ENCODE data around the gene MISP3.

The MISP3 gene

DNA sequence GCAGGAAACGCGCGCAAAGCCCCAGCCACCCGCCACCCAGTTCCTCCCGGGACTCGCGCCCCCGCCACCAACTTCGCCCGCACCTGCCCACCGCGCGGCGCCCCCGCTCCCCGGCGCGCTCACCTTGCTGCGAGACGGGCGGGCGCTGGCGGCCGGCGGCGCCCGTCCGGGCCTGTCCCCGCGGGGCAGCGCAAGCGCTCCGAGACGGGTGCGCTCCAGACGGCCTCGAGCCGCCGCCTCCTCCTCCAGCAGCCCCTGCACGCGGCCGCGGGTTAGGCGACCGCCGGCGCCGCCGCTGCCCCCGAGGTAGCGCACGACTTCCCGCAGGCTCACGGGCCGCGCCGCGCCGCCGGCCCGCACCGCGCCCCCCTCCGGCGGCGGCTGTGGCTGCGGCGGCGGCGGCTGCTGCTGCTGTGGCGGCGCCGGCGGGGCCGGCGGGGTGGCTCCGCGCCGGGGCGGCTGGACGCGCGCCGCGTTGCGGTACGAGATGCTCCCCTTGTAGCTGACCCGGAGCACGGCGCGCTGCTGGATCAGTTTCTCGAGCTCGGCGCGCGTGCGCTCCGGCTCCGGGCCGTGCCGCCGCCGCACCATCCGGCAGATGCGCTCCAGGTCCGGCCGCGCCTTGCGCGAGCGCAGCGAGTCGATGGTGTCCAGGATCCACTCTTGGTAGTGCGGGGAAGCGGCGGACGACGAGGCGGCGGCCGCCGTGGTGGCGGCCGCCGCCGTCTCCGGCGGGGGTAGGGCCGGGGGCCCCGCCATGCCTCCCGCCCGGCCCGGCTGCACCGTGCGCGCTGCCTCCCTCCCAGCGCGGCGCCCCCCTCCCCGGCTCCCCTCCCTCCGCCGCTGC is 17.3 kb downstream of the MISP3 start:
- Histone ChIP-seq H3K4me1 (ENCODE audit: control insufficient read depth in 2 of 2, insufficient read depth in 1 of 2, low read depth in 1 of 2, low read length in 2 of 2) (peaks cover 3 to 4% of the 10 kb centered on the region in 2 donors), H3K18ac (ENCODE audit: low read length) (peak overlapping the region; percentile 96), H4K8ac (ENCODE audit: low read depth, low read length) (no peak overlapping the region), H3K79me1 (ENCODE audit: low read depth, low read length) (peaks cover 4% of the 10 kb centered on the region), H3K23ac (ENCODE audit: low read depth, low read length, poor library complexity) (peak overlapping the region; percentile 75), H3K4ac (ENCODE audit: low read length) (no peak overlapping the region), H3K9ac (ENCODE audit: low read depth, low read length, poor library complexity) (peak overlapping the region; percentile 96), H3K27ac (replicated peaks; ENCODE audit: low read length) (peak overlapping the region; percentile 82), H2BK12ac (ENCODE audit: low read length) (no peak overlapping the region), H3K14ac (ENCODE audit: low read length) (peak overlapping the region; percentile 64), H2AK5ac (ENCODE audit: low read depth, low read length) (no peak overlapping the region), H2BK5ac (ENCODE audit: low read length) (no peak overlapping the region), H3K4me3 (ENCODE audit: low read length in 2 of 2) (peak overlapping the region; percentile 83 to 98), H3K36me3 (replicated peaks in 1 of 2; ENCODE audit: control insufficient read depth in 2 of 2, insufficient read depth in 2 of 2, low read length in 2 of 2) (peaks cover 14 to 37% of the 10 kb centered on the region in 2 donors), H2BK120ac (ENCODE audit: low read depth, low read length) (no peak overlapping the region), H2BK15ac (ENCODE audit: low read length) (peak overlapping the region; percentile 51), H3K27me3 (ENCODE audit: control insufficient read depth in 3 of 3, insufficient read depth in 3 of 3, low read depth in 1 of 3, low read length in 3 of 3) (peaks cover 0 to 4% (median 0%) of the 10 kb centered on the region in 3 experiments), H3K4me2 (ENCODE audit: insufficient read depth, low read length, poor library complexity, severe bottlenecking) (peak overlapping the region; percentile 61), H3K9me3 (replicated peaks in 1 of 2; ENCODE audit: control insufficient read depth in 2 of 2, insufficient read depth in 1 of 2, low read depth in 1 of 2, low read length in 2 of 2) (peaks cover 11% of the 10 kb centered on the region in 2 donors), H2AFZ (ENCODE audit: low read length) (peak overlapping the region; percentile 81), H4K91ac (ENCODE audit: low read depth, low read length, poor library complexity) (no peak overlapping the region)
- peak; percentile 61 for DNase-seq (ENCODE audit: low spot score)
- no CpG with 5 or more reads among the region's 142 CpGs for WGBS, 2 donors (ENCODE audit: extremely low coverage in 2 of 2, insufficient read length in 2 of 2, insufficient replicate concordance in 1 of 2)

DNA sequence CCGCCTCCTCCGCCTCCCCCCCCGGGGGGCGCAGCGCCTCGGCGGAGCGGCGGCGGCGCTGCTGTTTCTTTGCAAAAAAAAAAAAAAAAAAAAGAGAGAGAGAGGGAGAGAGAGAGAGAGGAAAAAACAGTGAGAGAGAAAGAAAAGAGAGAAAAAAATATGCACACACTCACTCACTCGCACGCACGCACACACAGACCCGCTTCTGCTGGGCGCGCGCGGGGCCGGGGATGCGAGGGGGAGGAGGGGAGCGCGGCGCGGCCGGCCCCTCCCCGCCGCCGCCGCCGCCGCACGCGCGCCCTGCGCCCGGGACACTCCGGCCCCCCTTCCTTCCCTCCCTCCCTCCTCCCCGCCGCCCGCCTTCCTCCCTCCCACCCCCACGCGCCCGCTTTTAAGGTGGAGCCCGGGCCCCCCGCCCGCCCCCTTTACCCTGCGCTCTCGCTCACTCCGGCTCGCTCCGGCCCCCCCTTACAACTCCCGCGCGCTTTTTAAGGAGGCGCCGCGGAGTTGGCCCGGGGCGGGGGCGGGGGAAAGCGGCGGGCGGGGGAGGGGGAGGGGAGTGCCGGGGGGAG is 18.0 kb downstream of the MISP3 start, which contains the start of gene SAMD1:
SAMD1 (minus strand) TSS at position 243 of the 572 bp plus-strand sequence.
- Histone ChIP-seq H2BK15ac (ENCODE audit: low read length) (peak within 1 kb of the TSS; percentile 97), H3K27ac (replicated peaks; ENCODE audit: low read length) (peak within 1 kb of the TSS; percentile 82)
- WGBS, 2 donors (ENCODE audit: extremely low coverage in 2 of 2, insufficient read length in 2 of 2, insufficient replicate concordance in 1 of 2): no CpG with 5 or more reads among the region's 65 CpGs

DNA sequence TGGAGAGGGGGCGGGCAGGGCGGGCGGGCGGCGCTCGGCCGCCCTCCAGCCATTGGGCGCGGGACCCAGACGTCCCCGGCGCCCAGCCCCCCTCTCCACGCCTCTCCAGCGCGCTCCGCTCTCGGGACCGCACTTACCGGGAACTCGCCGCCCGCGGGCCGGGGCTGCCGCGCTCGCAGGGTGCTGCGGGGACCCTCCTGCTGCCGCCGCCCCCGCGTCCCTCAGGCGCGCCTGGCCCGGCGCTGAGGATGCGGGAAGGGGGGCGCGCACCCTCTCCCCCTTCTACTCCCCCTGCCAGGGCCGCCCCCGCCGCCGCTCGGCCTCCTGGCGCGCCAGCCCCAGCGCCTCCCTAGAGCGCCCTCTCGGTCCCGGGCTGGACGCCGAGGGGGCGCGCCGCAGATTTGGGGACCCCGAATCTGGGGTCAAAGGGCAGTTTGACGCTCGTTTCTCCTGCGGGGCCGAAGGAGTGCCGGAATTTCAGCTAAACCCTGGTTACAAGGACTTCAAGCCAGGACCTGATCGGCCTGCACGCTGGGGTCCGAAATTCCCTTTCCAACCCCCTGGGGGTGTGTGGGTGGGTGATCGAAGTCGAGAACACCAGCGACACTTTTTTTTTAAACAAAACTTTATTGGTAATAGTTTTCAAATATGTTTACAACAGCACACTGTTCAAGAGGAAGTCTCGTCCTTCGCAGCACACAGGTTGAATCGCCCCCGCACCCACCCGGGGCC is 18.7 kb downstream of the MISP3 start:
- H2AK5ac ChIP-seq (ENCODE audit: low read depth, low read length): peak overlapping the region; percentile 96
- peak overlapping the region; percentile 97 for H2BK15ac ChIP-seq (ENCODE audit: low read length)
- peaks cover 11% of the 10 kb centered on the region in 2 donors for H3K9me3 ChIP-seq (replicated peaks in 1 of 2; ENCODE audit: control insufficient read depth in 2 of 2, insufficient read depth in 1 of 2, low read depth in 1 of 2, low read length in 2 of 2)
- H3K9ac ChIP-seq (ENCODE audit: low read depth, low read length, poor library complexity): peak overlapping the region; percentile 81
- H2AFZ ChIP-seq (ENCODE audit: low read length): peak overlapping the region; percentile 96
- H3K14ac ChIP-seq (ENCODE audit: low read length): no peak overlapping the region
- H3K36me3 ChIP-seq (replicated peaks in 1 of 2; ENCODE audit: control insufficient read depth in 2 of 2, insufficient read depth in 2 of 2, low read length in 2 of 2): peaks cover 14 to 38% of the 10 kb centered on the region in 2 donors
- H2BK12ac ChIP-seq (ENCODE audit: low read length): peak overlapping the region; percentile 84
- H3K79me1 ChIP-seq (ENCODE audit: low read depth, low read length): peaks cover 4% of the 10 kb centered on the region
- H3K27me3 ChIP-seq (ENCODE audit: control insufficient read depth in 3 of 3, insufficient read depth in 3 of 3, low read depth in 1 of 3, low read length in 3 of 3): peaks cover 0 to 4% (median 0%) of the 10 kb centered on the region in 3 experiments
- H3K4ac ChIP-seq (ENCODE audit: low read length): peak overlapping the region; percentile 76
- peak overlapping the region; percentile 95 for H3K18ac ChIP-seq (ENCODE audit: low read length)
- no peak overlapping the region for H2BK120ac ChIP-seq (ENCODE audit: low read depth, low read length)
- DNase-seq (ENCODE audit: low spot score): peak; percentile 78
- H3K4me2 ChIP-seq (ENCODE audit: insufficient read depth, low read length, poor library complexity, severe bottlenecking): peak overlapping the region; percentile 83
- H2BK5ac ChIP-seq (ENCODE audit: low read length): peak overlapping the region; percentile 66
- peaks cover 3 to 4% of the 10 kb centered on the region in 2 donors for H3K4me1 ChIP-seq (ENCODE audit: control insufficient read depth in 2 of 2, insufficient read depth in 1 of 2, low read depth in 1 of 2, low read length in 2 of 2)
- no peak overlapping the region for H4K91ac ChIP-seq (ENCODE audit: low read depth, low read length, poor library complexity)
- peak overlapping the region; percentile 79 to 86 for H3K4me3 ChIP-seq (ENCODE audit: low read length in 2 of 2)
- peak overlapping the region; percentile 65 for H3K23ac ChIP-seq (ENCODE audit: low read depth, low read length, poor library complexity)
- H4K8ac ChIP-seq (ENCODE audit: low read depth, low read length): peak overlapping the region; percentile 43
- no CpG with 5 or more reads among the region's 72 CpGs for WGBS, 2 donors (ENCODE audit: extremely low coverage in 2 of 2, insufficient read length in 2 of 2, insufficient replicate concordance in 1 of 2)
- peak overlapping the region; percentile 81 for H3K27ac ChIP-seq (replicated peaks; ENCODE audit: low read length)

More for the DNA sequence above, 18.0 kb downstream of the MISP3 start, which contains the start of gene SAMD1:
- Histone ChIP-seq H3K9me3 (replicated peaks in 1 of 2; ENCODE audit: control insufficient read depth in 2 of 2, insufficient read depth in 1 of 2, low read depth in 1 of 2, low read length in 2 of 2) (peaks cover 11% of the 10 kb centered on the region in 2 donors), H2AK5ac (ENCODE audit: low read depth, low read length) (peak within 1 kb of the TSS; percentile 96), H3K18ac (ENCODE audit: low read length) (peak within 1 kb of the TSS; percentile 96), H3K23ac (ENCODE audit: low read depth, low read length, poor library complexity) (peak within 1 kb of the TSS; percentile 75), H3K4ac (ENCODE audit: low read length) (peak within 1 kb of the TSS; percentile 76), H3K4me2 (ENCODE audit: insufficient read depth, low read length, poor library complexity, severe bottlenecking) (peak within 1 kb of the TSS; percentile 83), H3K9ac (ENCODE audit: low read depth, low read length, poor library complexity) (peak within 1 kb of the TSS; percentile 96), H4K91ac (ENCODE audit: low read depth, low read length, poor library complexity) (no peak within 1 kb of the TSS), H3K36me3 (replicated peaks in 1 of 2; ENCODE audit: control insufficient read depth in 2 of 2, insufficient read depth in 2 of 2, low read length in 2 of 2) (peaks cover 14 to 37% of the 10 kb centered on the region in 2 donors), H2AFZ (ENCODE audit: low read length) (peak within 1 kb of the TSS; percentile 96), H3K27me3 (ENCODE audit: control insufficient read depth in 3 of 3, insufficient read depth in 3 of 3, low read depth in 1 of 3, low read length in 3 of 3) (peaks cover 0 to 4% (median 0%) of the 10 kb centered on the region in 3 experiments), H2BK120ac (ENCODE audit: low read depth, low read length) (no peak within 1 kb of the TSS), H3K4me1 (ENCODE audit: control insufficient read depth in 2 of 2, insufficient read depth in 1 of 2, low read depth in 1 of 2, low read length in 2 of 2) (peaks cover 3 to 4% of the 10 kb centered on the region in 2 donors), H3K79me1 (ENCODE audit: low read depth, low read length) (peaks cover 4% of the 10 kb centered on the region), H2BK5ac (ENCODE audit: low read length) (peak within 1 kb of the TSS; percentile 66), H3K14ac (ENCODE audit: low read length) (peak within 1 kb of the TSS; percentile 64), H3K4me3 (ENCODE audit: low read length in 2 of 2) (peak within 1 kb of the TSS; percentile 86 to 98), H2BK12ac (ENCODE audit: low read length) (peak within 1 kb of the TSS; percentile 84), H4K8ac (ENCODE audit: low read depth, low read length) (peak within 1 kb of the TSS; percentile 43)
- peak; percentile 54 for DNase-seq (ENCODE audit: low spot score)

All from neuronal stem cell (in vitro differentiated cells).